Vagina (tissue), 2 donors: Measurements from ENCODE around the gene CZIB.

Experiments
- CTCF ChIP-seq, 3 experiments: fragments of 450-650 bp in 2 of 3; fragments of 200-600 bp in 1 of 3; sonication (generic) in 1 of 3; IDR thresholded peaks; one replicate each; pipeline ENCODE4 v1.5.1; 2017 to 2019; ENCODE audit warnings: antibody characterized with exemption in 3 of 3, mild to moderate bottlenecking in 2 of 3, moderate library complexity in 2 of 3
- POLR2A ChIP-seq, 2 donors: fragments of 450-650 bp; IDR thresholded peaks; one replicate each; pipeline ENCODE4 v1.6.1; 2017; ENCODE audit warnings: antibody characterized with exemption in 2 of 2, mild to moderate bottlenecking in 2 of 2, moderate library complexity in 2 of 2

DNA sequence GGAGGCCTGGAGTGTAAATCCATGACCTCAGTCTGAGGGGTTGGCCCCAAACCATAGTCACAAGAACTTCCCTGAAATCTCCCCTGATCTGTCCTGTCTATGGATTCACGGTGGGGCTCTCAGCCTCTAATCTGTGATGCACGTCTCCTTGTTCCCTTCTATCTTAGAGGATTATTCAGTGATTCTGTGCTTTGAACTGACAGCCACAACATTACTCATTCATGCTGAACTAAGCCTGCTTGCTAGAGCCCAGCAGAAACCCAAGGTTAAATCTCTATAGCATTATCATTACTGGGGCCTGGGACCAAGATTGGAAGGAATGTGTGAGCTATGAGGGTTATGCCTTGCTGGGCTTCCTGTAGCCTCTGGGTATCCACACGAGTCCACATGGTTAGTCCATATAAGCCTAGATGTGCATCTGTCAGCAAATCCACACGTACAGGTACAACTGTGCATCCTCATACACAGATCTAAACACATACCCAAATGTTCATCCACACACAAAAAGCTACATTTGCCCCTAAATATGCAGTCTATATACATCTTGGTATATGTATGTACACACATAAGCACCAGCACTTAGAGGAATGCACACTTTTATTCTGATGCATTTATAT, 40.3 kb upstream of the CZIB start:
- TF ChIP-seq CTCF (IDR thresholded peaks at IDR 0.05) = no peak
- TF ChIP-seq POLR2A (IDR thresholded peaks at IDR 0.05) = no peak
